GM12875 (cell line): ENCODE results near the gene PPIE.
A peak's percentile ranks its signal among the peaks of the same experiment; 100 is the strongest.
"Not testable (repeated sequence)": the region's sequence is repeated elsewhere in the genome, so short reads cannot be mapped to it uniquely, and the experiment has no call there.

Experiments used
- H3K4me3 ChIP-seq: one replicate; pipeline ENCODE4 v1.5.1; 2011; ENCODE audit warnings: low read depth, low read length, control low read depth
- CTCF ChIP-seq: IDR thresholded peaks from 2 replicates; pipeline ENCODE4 v1.5.1; 2011; ENCODE audit warnings: low read depth, mild to moderate bottlenecking, control low read depth, inconsistent platforms, low read length, moderate library complexity, borderline replicate concordance; ENCODE audit not compliant: insufficient read depth

PPIE gene

GRCh38 chr1:39788426-39788757 is 49.7 kb downstream of the PPIE start:
- H3K4me3 ChIP-seq: peak overlapping the region; percentile 53
- TF ChIP-seq CTCF: no peak

- TF ChIP-seq CTCF: no peak
- peak within 1 kb of the TSS; percentile 53 for H3K4me3 ChIP-seq
Observed at GRCh38 chr1:39788758-39789570, 50.3 kb downstream of the PPIE start, which contains the start of gene BMP8B. Gene BMP8B (minus strand): TSS chr1:39788865. CDS start chr1:39788485, 380 bp downstream.

- TF ChIP-seq CTCF: no peak
- peak overlapping the region; percentile 53 for H3K4me3 ChIP-seq
Observed at GRCh38 chr1:39789571-39790110, 51.0 kb downstream of the PPIE start.

GRCh38 chr1:39791838-39792237 is 53.2 kb downstream of the PPIE start:
- no peak for TF ChIP-seq CTCF
- no peak overlapping the region for H3K4me3 ChIP-seq

- H3K4me3 ChIP-seq: no peak overlapping the region
- TF ChIP-seq CTCF: no peak
Observed at GRCh38 chr1:39795651-39796050, 57.0 kb downstream of the PPIE start.

GRCh38 chr1:39798859-39799769 is 60.4 kb downstream of the PPIE start:
- not testable (repeated sequence) for H3K4me3 ChIP-seq
- TF ChIP-seq CTCF: peak; percentile 49; the same call in 1 of the 2 replicates
